IMR-90 (cell line): ENCODE measurements around the gene ANKRD40CL. TPM values are rescaled to one million over a fixed set of nuclear protein-coding genes. Genes with fewer than 3 reads are reported as not detected.

ENCODE experiments used
- ATAC-seq: fragments of 200-7000 bp; cut with Tn5 transposase; 2 replicates; pipeline ENCODE4 v1.9.1; 2020; ENCODE audit warnings: low read depth, mild to moderate bottlenecking, moderate library complexity
- BruUV-seq: library from RNA; stranded (reverse); fragments of 400-500 nt; replicated peaks from 2 replicates; lab custom pipeline; 2021; lab: Mats Ljungman, UMichigan
- CTCF ChIA-PET: fragments of 300-600 bp; formaldehyde crosslinking; extraction: SDS; loops from one replicate; lab custom pipeline; 2021; ENCODE audit warnings: antibody characterized with exemption; lab: Yijun Ruan, JAX
- POLR2A ChIA-PET: fragments of 300-600 bp; sonication (Branson Sonifier 250); formaldehyde crosslinking; loops from one replicate; lab custom pipeline; 2022; ENCODE audit warnings: antibody characterized with exemption; ENCODE audit not compliant: unreplicated experiment; lab: Charles Lee
- DNase-seq: peaks from one replicate; pipeline ENCODE4 v3.0.0; 2013
- H2AFZ ChIP-seq: replicated peaks from 2 replicates; pipeline ENCODE3; 2013; ENCODE audit warnings: low read length, mild to moderate bottlenecking; ENCODE audit not compliant: poor library complexity
- H2AK5ac ChIP-seq: 2 replicates; pipeline ENCODE4 v1.6.1; 2013; ENCODE audit warnings: low read depth, low read length, inconsistent platforms
- H2AK9ac ChIP-seq: replicated peaks from 2 replicates; pipeline ENCODE3; 2013; ENCODE audit warnings: mild to moderate bottlenecking, low read depth, low read length, moderate library complexity; ENCODE audit not compliant: poor library complexity
- H2BK120ac ChIP-seq: 2 replicates; pipeline ENCODE4 v1.6.1; 2013; ENCODE audit warnings: low read depth, low read length, inconsistent platforms
- H2BK15ac ChIP-seq: 3 replicates; pipeline ENCODE4 v1.6.1; 2013; ENCODE audit warnings: low read depth, low read length, inconsistent platforms
- H2BK20ac ChIP-seq: 2 replicates; pipeline ENCODE4 v1.6.1; 2013; ENCODE audit warnings: low read depth, mild to moderate bottlenecking, inconsistent platforms, low read length, moderate library complexity
- H2BK5ac ChIP-seq: 2 replicates; pipeline ENCODE4 v1.6.1; 2013; ENCODE audit warnings: mild to moderate bottlenecking, low read depth, low read length, inconsistent platforms; ENCODE audit not compliant: poor library complexity, severe bottlenecking
- H3K14ac ChIP-seq: replicated peaks from 2 replicates; pipeline ENCODE4 v1.6.1; 2013; ENCODE audit warnings: low read depth, low read length, inconsistent platforms
- H3K18ac ChIP-seq: 2 replicates; pipeline ENCODE4 v1.6.1; 2013; ENCODE audit warnings: low read depth, low read length, control low read depth
- H3K23ac ChIP-seq: 2 replicates; pipeline ENCODE4 v1.6.1; 2013; ENCODE audit warnings: low read depth, low read length, inconsistent platforms
- H3K27ac ChIP-seq: 2 replicates; pipeline ENCODE4 v1.5.1; 2013; ENCODE audit warnings: mild to moderate bottlenecking, control low read depth, low read length; ENCODE audit not compliant: insufficient read depth
- H3K27me3 ChIP-seq: 2 replicates; pipeline ENCODE4 v1.6.1; 2013; ENCODE audit warnings: low read length; ENCODE audit not compliant: control insufficient read depth, insufficient read depth
- H3K36me3 ChIP-seq: 2 replicates; pipeline ENCODE4 v1.6.1; 2013; ENCODE audit warnings: low read length, mixed read lengths; ENCODE audit not compliant: control insufficient read depth, insufficient read depth
- H3K4ac ChIP-seq: 2 replicates; pipeline ENCODE4 v1.6.1; 2013; ENCODE audit warnings: low read depth, low read length, inconsistent platforms
- H3K4me1 ChIP-seq: 2 replicates; pipeline ENCODE4 v1.6.1; 2013; ENCODE audit warnings: low read length, mixed read lengths; ENCODE audit not compliant: control insufficient read depth, insufficient read depth
- H3K4me2 ChIP-seq: 2 replicates; pipeline ENCODE4 v1.6.1; 2013; ENCODE audit warnings: low read depth, mild to moderate bottlenecking, control low read depth, low read length, moderate library complexity
- H3K4me3 ChIP-seq: 2 replicates; pipeline ENCODE4 v1.5.1; 2013; ENCODE audit warnings: low read depth, mild to moderate bottlenecking, control low read depth, low read length, moderate library complexity; ENCODE audit not compliant: insufficient read depth
- H3K56ac ChIP-seq: 2 replicates; pipeline ENCODE4 v1.6.1; 2013; ENCODE audit warnings: low read length, inconsistent platforms; ENCODE audit not compliant: insufficient read depth; ENCODE audit errors: extremely low read depth
- H3K79me1 ChIP-seq, 2 experiments: 2 replicates each; pipeline ENCODE4 v1.6.1; 2013; ENCODE audit warnings: low read length in 2 of 2, inconsistent platforms in 1 of 2, low read depth in 1 of 2
- H3K9ac ChIP-seq: 2 replicates; pipeline ENCODE4 v1.6.1; 2013; ENCODE audit warnings: low read depth, low read length, control low read depth
- H3K9me1 ChIP-seq: 2 replicates; pipeline ENCODE4 v1.6.1; 2013; ENCODE audit warnings: low read length, inconsistent platforms; ENCODE audit not compliant: insufficient read depth
- H3K9me3 ChIP-seq: 2 replicates; pipeline ENCODE4 v1.6.1; 2013; ENCODE audit warnings: low read length; ENCODE audit not compliant: control insufficient read depth, insufficient read depth
- H4K20me1 ChIP-seq: 2 replicates; pipeline ENCODE4 v1.6.1; 2013; ENCODE audit warnings: low read length, inconsistent platforms; ENCODE audit not compliant: insufficient read depth
- H4K5ac ChIP-seq: 2 replicates; pipeline ENCODE4 v1.6.1; 2013; ENCODE audit warnings: mild to moderate bottlenecking, low read depth, low read length, control low read depth
- H4K8ac ChIP-seq, 2 experiments: 2 replicates each; pipeline ENCODE4 v1.6.1; 2013; ENCODE audit warnings: low read depth in 2 of 2, low read length in 2 of 2, control low read depth in 1 of 2, inconsistent platforms in 1 of 2
- H4K91ac ChIP-seq: 2 replicates; pipeline ENCODE4 v1.6.1; 2013; ENCODE audit warnings: low read depth, low read length, inconsistent platforms; ENCODE audit not compliant: insufficient read depth
- BHLHE40 ChIP-seq: fragments of 150-350 bp; IDR thresholded peaks from 2 replicates; pipeline ENCODE4 v1.6.1; 2016; ENCODE audit warnings: mild to moderate bottlenecking, low read depth, low read length
- CEBPB ChIP-seq: IDR thresholded peaks from 2 replicates; pipeline ENCODE4 v1.6.1; 2012; ENCODE audit warnings: low read depth, low read length, improper control_type of control experiment
- CHD1 ChIP-seq: IDR thresholded peaks from 2 replicates; pipeline ENCODE4 v1.6.1; 2012; ENCODE audit warnings: low read depth, low read length, improper control_type of control experiment
- FOS ChIP-seq: fragments of 150-350 bp; IDR thresholded peaks from 2 replicates; pipeline ENCODE4 v1.6.1; 2016; ENCODE audit warnings: low read depth, low read length
- MAFK ChIP-seq: IDR thresholded peaks from 2 replicates; pipeline ENCODE4 v1.6.1; 2012; ENCODE audit warnings: low read depth, low read length, improper control_type of control experiment
- MAZ ChIP-seq: IDR thresholded peaks from 2 replicates; pipeline ENCODE4 v1.6.1; 2012; ENCODE audit warnings: low read depth, mild to moderate bottlenecking, low read length, improper control_type of control experiment, moderate library complexity, borderline replicate concordance
- MXI1 ChIP-seq: IDR thresholded peaks from 2 replicates; pipeline ENCODE4 v1.6.1; 2012; ENCODE audit warnings: low read depth, mild to moderate bottlenecking, low read length, moderate library complexity, borderline replicate concordance
- NFE2L2 ChIP-seq: fragments of 150-350 bp; IDR thresholded peaks from 2 replicates; pipeline ENCODE4 v1.6.1; 2016; ENCODE audit warnings: low read depth, mild to moderate bottlenecking, low read length
- POLR2A ChIP-seq: IDR thresholded peaks from 2 replicates; pipeline ENCODE4 v1.6.1; 2012; ENCODE audit warnings: mild to moderate bottlenecking, low read depth, low read length
- RAD21 ChIP-seq: IDR thresholded peaks from 2 replicates; pipeline ENCODE4 v1.6.1; 2012; ENCODE audit warnings: low read length, improper control_type of control experiment
- RCOR1 ChIP-seq: IDR thresholded peaks from 2 replicates; pipeline ENCODE4 v1.6.1; 2012; ENCODE audit warnings: mild to moderate bottlenecking, low read length, improper control_type of control experiment; ENCODE audit not compliant: insufficient replicate concordance
- RFX5 ChIP-seq: IDR thresholded peaks from 2 replicates; pipeline ENCODE4 v1.8.0; 2012; ENCODE audit warnings: low read depth, mild to moderate bottlenecking, low read length, moderate library complexity
- SMC3 ChIP-seq: fragments of 150-350 bp; IDR thresholded peaks from 2 replicates; pipeline ENCODE4 v1.6.1; 2016; ENCODE audit warnings: low read depth, mild to moderate bottlenecking, antibody characterized with exemption, low read length, moderate library complexity
- WGBS, 2 experiments: methylation state at CpG; one replicate each; pipeline versions ENCODE4 v1.1.5 to v1.1.7; 2013; ENCODE audit warnings: missing lambda C conversion rate in 2 of 2; ENCODE audit not compliant: insufficient read length in 1 of 2; ENCODE audit errors: extremely low coverage in 2 of 2; 5-methylcytosine and 5-hydroxymethylcytosine counted together
- dilution Hi-C: fragments of 300-500 bp; cut with HindIII; formaldehyde crosslinking; loops from one replicate; pipeline ENCODE4 v1.14.3; 2018; ENCODE audit warnings: low sequenced_read_pairs; ENCODE audit not compliant: unreplicated experiment
- in situ Hi-C: fragments of 300-500 bp; cut with MboI; formaldehyde crosslinking; loops from 3 replicates; pipeline ENCODE4 v1.14.3; 2019; ENCODE audit warnings: low sequenced_read_pairs, inconsistent platforms, mixed read lengths
- intact Hi-C: fragments of 100-400 bp; cut with micrococcal nuclease; formaldehyde crosslinking; loops from 2 replicates; pipeline ENCODE4 v1.10.0; 2022
- polyA plus RNA-seq, 3 experiments: library from polyadenylated mRNA; depleted of rRNA; stranded (reverse); fragments of >200 nt; gene quantifications; 2 replicates each; pipeline ENCODE4 v1.2.3, GENCODE V29; 2012; ENCODE audit warnings: low replicate concordance in 1 of 3
- total RNA-seq: library from RNA; depleted of rRNA; stranded (reverse); fragments of >200 nt; gene quantifications from 2 replicates; pipeline ENCODE4 v1.2.3, GENCODE V29; 2012
- TF ChIP-seq, protein P1 (sequence below): fragments of 150-350 bp; IDR thresholded peaks from 2 replicates; pipeline ENCODE4 v1.6.1; 2016; ENCODE audit warnings: low read depth, mild to moderate bottlenecking, low read length, moderate library complexity, borderline replicate concordance
- TF ChIP-seq, protein P2 (sequence below): conservative IDR thresholded peaks from 2 replicates; pipeline ENCODE4 v1.5.1; 2012; ENCODE audit warnings: mild to moderate bottlenecking, low read depth, low read length, improper control_type of control experiment
- TF ChIP-seq, protein P3 (sequence below): fragments of 150-350 bp; IDR thresholded peaks from 2 replicates; pipeline ENCODE4 v1.6.1; 2017; ENCODE audit warnings: mild to moderate bottlenecking, antibody characterized with exemption, low read length, low read depth

ANKRD40CL gene
- total and polyA plus RNA-seq, 2 of the 4 experiments (the other 2 are of a cell fraction) = not detected

DNA sequence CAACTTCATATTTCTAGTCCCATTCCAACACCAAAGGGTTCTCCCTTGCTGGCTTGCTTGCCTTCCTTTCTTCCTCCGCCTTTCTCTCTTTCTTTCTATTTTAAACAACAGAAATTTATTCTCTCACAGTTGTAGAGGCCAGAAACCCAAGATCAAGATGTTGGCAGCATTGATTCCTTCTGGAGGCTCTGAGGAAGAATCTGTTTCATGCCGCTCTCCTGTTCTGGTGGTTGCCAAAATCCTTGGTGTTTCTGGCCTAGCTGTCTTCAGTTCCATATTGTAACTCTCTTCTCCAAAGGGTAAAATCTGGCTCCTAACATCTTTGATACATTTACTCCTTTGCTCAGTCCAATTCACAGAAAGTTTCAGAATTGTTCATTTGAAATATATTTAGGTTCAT, 3.0 kb upstream of the ANKRD40CL start:
- H3K56ac ChIP-seq = no peak overlapping the region
- no peak overlapping the region for H4K5ac ChIP-seq
- CTCF ChIA-PET = interaction anchor here (0.5 kb wide), 1 partner anchor 308 kb away, joined by 3 read pairs; no protein-coding TSS in a partner anchor
- no peak overlapping the region for H2BK20ac ChIP-seq
- no peaks in the 10 kb centered on the region for H3K9me3 ChIP-seq
- H4K91ac ChIP-seq = no peak overlapping the region
- TF ChIP-seq, protein P1, sequence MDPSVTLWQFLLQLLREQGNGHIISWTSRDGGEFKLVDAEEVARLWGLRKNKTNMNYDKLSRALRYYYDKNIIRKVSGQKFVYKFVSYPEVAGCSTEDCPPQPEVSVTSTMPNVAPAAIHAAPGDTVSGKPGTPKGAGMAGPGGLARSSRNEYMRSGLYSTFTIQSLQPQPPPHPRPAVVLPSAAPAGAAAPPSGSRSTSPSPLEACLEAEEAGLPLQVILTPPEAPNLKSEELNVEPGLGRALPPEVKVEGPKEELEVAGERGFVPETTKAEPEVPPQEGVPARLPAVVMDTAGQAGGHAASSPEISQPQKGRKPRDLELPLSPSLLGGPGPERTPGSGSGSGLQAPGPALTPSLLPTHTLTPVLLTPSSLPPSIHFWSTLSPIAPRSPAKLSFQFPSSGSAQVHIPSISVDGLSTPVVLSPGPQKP = no peak
- TF ChIP-seq, protein P2, sequence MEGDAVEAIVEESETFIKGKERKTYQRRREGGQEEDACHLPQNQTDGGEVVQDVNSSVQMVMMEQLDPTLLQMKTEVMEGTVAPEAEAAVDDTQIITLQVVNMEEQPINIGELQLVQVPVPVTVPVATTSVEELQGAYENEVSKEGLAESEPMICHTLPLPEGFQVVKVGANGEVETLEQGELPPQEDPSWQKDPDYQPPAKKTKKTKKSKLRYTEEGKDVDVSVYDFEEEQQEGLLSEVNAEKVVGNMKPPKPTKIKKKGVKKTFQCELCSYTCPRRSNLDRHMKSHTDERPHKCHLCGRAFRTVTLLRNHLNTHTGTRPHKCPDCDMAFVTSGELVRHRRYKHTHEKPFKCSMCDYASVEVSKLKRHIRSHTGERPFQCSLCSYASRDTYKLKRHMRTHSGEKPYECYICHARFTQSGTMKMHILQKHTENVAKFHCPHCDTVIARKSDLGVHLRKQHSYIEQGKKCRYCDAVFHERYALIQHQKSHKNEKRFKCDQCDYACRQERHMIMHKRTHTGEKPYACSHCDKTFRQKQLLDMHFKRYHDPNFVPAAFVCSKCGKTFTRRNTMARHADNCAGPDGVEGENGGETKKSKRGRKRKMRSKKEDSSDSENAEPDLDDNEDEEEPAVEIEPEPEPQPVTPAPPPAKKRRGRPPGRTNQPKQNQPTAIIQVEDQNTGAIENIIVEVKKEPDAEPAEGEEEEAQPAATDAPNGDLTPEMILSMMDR = no peak
- TF ChIP-seq RAD21 (no peak), NFE2L2 (no peak), BHLHE40 (no peak), FOS (no peak), MAFK (no peak), CEBPB (no peak), CHD1 (no peak), SMC3 (no peak), RCOR1 (no peak), MXI1 (no peak), MAZ (no peak), POLR2A (no peak), RFX5 (no peak)
- TF ChIP-seq, protein P3, sequence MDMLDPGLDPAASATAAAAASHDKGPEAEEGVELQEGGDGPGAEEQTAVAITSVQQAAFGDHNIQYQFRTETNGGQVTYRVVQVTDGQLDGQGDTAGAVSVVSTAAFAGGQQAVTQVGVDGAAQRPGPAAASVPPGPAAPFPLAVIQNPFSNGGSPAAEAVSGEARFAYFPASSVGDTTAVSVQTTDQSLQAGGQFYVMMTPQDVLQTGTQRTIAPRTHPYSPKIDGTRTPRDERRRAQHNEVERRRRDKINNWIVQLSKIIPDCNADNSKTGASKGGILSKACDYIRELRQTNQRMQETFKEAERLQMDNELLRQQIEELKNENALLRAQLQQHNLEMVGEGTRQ = no peak
- H3K9ac ChIP-seq = no peak overlapping the region
- in situ Hi-C loops (no loop called here), intact Hi-C loops (no loop called here), dilution Hi-C loops (no loop called here)
- no peak overlapping the region for H3K18ac ChIP-seq
- POLR2A ChIA-PET = no interaction called here
- H3K4ac ChIP-seq = no peak overlapping the region
- H3K79me1 ChIP-seq = no peaks in the 10 kb centered on the region
- no peaks in the 10 kb centered on the region for H3K9me1 ChIP-seq
- H3K27ac ChIP-seq = no peak overlapping the region
- no peak overlapping the region for H2BK5ac ChIP-seq
- peaks cover 7% of the 10 kb centered on the region for H3K27me3 ChIP-seq
- no peak overlapping the region for H2AK5ac ChIP-seq
- BruUV-seq = no TSS peak
- no peak for DNase-seq
- no peak overlapping the region for H2BK15ac ChIP-seq
- no peak for ATAC-seq
- H2BK120ac ChIP-seq = no peak overlapping the region
- no peak overlapping the region for H3K4me3 ChIP-seq
- H3K14ac ChIP-seq = no peak overlapping the region
- no peak overlapping the region for H3K23ac ChIP-seq
- H2AFZ ChIP-seq = no peak overlapping the region
- H3K36me3 ChIP-seq = no peaks in the 10 kb centered on the region
- no peaks in the 10 kb centered on the region for H3K4me1 ChIP-seq
- no peaks in the 10 kb centered on the region for H4K20me1 ChIP-seq
- no peak overlapping the region for H3K4me2 ChIP-seq
- no CpG with 5 or more reads among the region's 2 CpGs for WGBS, 2 experiments
- H2AK9ac ChIP-seq = no peak overlapping the region
- H4K8ac ChIP-seq = no peak overlapping the region
